Measurements from ENCODE around the gene IL1RAPL1.

GRCh38 chrX:29867971-29868370, 1280.7 kb downstream of the IL1RAPL1 start:
- TF ChIP-seq CTCF (IDR thresholded peaks at IDR 0.05; ENCODE audit: borderline replicate concordance, extremely low read depth, low read length, poor library complexity, severe bottlenecking) (no peak), EZH2 (IDR thresholded peaks at IDR 0.05; ENCODE audit: borderline replicate concordance, low read depth, low read length, severe bottlenecking) (no peak)

Measured in DND-41 (cell line).